ENCODE measurements around the gene WTIP. TPM values are rescaled to one million over a fixed set of nuclear protein-coding genes. Genes with fewer than 3 reads are reported as not detected.

Gene WTIP
- total RNA-seq, 1 donor from 2014 or later = 1.0 TPM

Other genes starting within 250 kb of the WTIP start
- 9.6 and 10.0 TPM in 2 replicates for gene GARRE1, start 227.2 kb upstream of the WTIP start, total RNA-seq
- 622 and 630 TPM in 2 replicates for gene GPI, start 116.6 kb upstream of the WTIP start, total RNA-seq
- 36.7 and 40.3 TPM in 2 replicates for gene PDCD2L, start 77.4 kb upstream of the WTIP start, total RNA-seq
- gene UBA2, start 53.4 kb upstream of the WTIP start, total RNA-seq = 167 and 175 TPM in 2 replicates
- 0.14 and 0.30 TPM in 2 replicates for gene SCGB2B2, start 195.4 kb downstream of the WTIP start, total RNA-seq
- gene ZNF302, start 195.9 kb downstream of the WTIP start, total RNA-seq = 14.1 and 14.7 TPM in 2 replicates

All from activated T-helper 2 cell treated with anti-CD3 and anti-CD28 coated beads, Interferon-gamma antibody, Interleukin-2, Interleukin-4, amounts not matched to agents 10 μg/mL and 5 μg/mL and 100 μg/mL, durations not matched to agents 14 hours and 24 hours and 36 hours (primary cell).